SK-N-SH (cell line): ENCODE measurements around the gene MICAL2.

ENCODE experiments used
- CTCF ChIP-seq: fragments of 200-600 bp; sonication (generic); IDR thresholded peaks from 2 replicates; pipeline ENCODE4 v1.6.1; 2017; ENCODE audit warnings: antibody characterized with exemption, mild to moderate bottlenecking, moderate library complexity
- EP300 ChIP-seq, 2 experiments: IDR thresholded peaks; 2 replicates each; pipeline versions ENCODE4 v1.4.0 to v1.6.1; 2012; ENCODE audit warnings: borderline replicate concordance in 1 of 2, low read depth in 1 of 2, low read length in 1 of 2
- FOSL2 ChIP-seq: IDR thresholded peaks from 2 replicates; pipeline ENCODE4 v1.4.0; 2012; ENCODE audit warnings: low read depth, mild to moderate bottlenecking, moderate library complexity, borderline replicate concordance
- MAX ChIP-seq: IDR thresholded peaks from 2 replicates; pipeline ENCODE4 v1.4.0; 2012; ENCODE audit warnings: low read depth
- POLR2AphosphoS5 ChIP-seq: IDR thresholded peaks from 2 replicates; pipeline ENCODE4 v1.6.1; 2012; ENCODE audit warnings: low read depth, low read length
- TCF12 ChIP-seq: IDR thresholded peaks from 2 replicates; pipeline ENCODE4 v1.4.0; 2012
- USF1 ChIP-seq: IDR thresholded peaks from 2 replicates; pipeline ENCODE4 v1.4.0; 2012; ENCODE audit warnings: low read depth, borderline replicate concordance
- YY1 ChIP-seq: IDR thresholded peaks from 2 replicates; pipeline ENCODE4 v1.4.0; 2012; ENCODE audit warnings: low read depth, mild to moderate bottlenecking

- TF ChIP-seq POLR2AphosphoS5: no peak
- no peak for TF ChIP-seq TCF12
- TF ChIP-seq CTCF: no peak
- TF ChIP-seq YY1: no peak
- TF ChIP-seq FOSL2: no peak
- TF ChIP-seq MAX: no peak
- TF ChIP-seq EP300 (IDR thresholded peaks at IDR 0.05; ENCODE audit: borderline replicate concordance in 1 of 2, low read depth in 1 of 2, low read length in 1 of 2): no peak
- TF ChIP-seq USF1: no peak
Measured at GRCh38 chr11:12156301-12157140, 46.1 kb downstream of the MICAL2 start.
